ENCODE data around the gene WHRN. TPM values are rescaled to one million over a fixed set of nuclear protein-coding genes. Genes with fewer than 3 reads are reported as not detected.

Gene WHRN
- total RNA-seq, 1 experiment from 2014 or later: 1.4 TPM

GRCh38 chr9:114475412-114476135 is 29.7 kb downstream of the WHRN start:
- DNase-seq: no peak
- H3K4me1 Mint-ChIP-seq (ENCODE audit: low read depth, unreplicated experiment): no peaks in the 10 kb centered on the region
- TF ChIP-seq CTCF (IDR thresholded peaks at IDR 0.05; ENCODE audit: insufficient read depth in 1 of 2, low read depth in 1 of 2, low read length in 1 of 2, severe bottlenecking in 1 of 2, unreplicated experiment in 1 of 2): no peak
- ChIA-PET CTCF (no interaction called here), POLR2A (no interaction called here)
- H3K9me3 Mint-ChIP-seq (ENCODE audit: unreplicated experiment): no peaks in the 10 kb centered on the region
- Histone ChIP-seq H3K9me3 (no peaks in the 10 kb centered on the region), H3K4me3 (ENCODE audit: low read depth, low read length) (no peak overlapping the region), H3K27me3 (replicated peaks; ENCODE audit: control insufficient read depth, insufficient read depth, low read length) (no peaks in the 10 kb centered on the region; the same call in 1 of the 2 replicates), H3K36me3 (ENCODE audit: control insufficient read depth, insufficient read depth, low read length) (no peaks in the 10 kb centered on the region), H3K4me1 (no peaks in the 10 kb centered on the region)
- H3K36me3 Mint-ChIP-seq (ENCODE audit: insufficient read depth, unreplicated experiment): no peaks in the 10 kb centered on the region
- peaks cover 5% of the 10 kb centered on the region for H3K27me3 Mint-ChIP-seq (ENCODE audit: insufficient read depth, unreplicated experiment)
- H3K4me3 Mint-ChIP-seq (ENCODE audit: unreplicated experiment): no peak overlapping the region
- no peak overlapping the region for H3K27ac Mint-ChIP-seq (ENCODE audit: unreplicated experiment)
- no TSS peak for BruUV-seq (replicated peaks)
- intact Hi-C loops (cut with micrococcal nuclease; ENCODE audit: unreplicated experiment): no loop called here

GRCh38 chr9:114474425-114474824 is 30.8 kb downstream of the WHRN start:
- Histone ChIP-seq H3K36me3 (ENCODE audit: control insufficient read depth, insufficient read depth, low read length) (no peaks in the 10 kb centered on the region), H3K27me3 (replicated peaks; ENCODE audit: control insufficient read depth, insufficient read depth, low read length) (no peaks in the 10 kb centered on the region; the same call in 1 of the 2 replicates), H3K4me3 (ENCODE audit: low read depth, low read length) (no peak overlapping the region), H3K4me1 (no peaks in the 10 kb centered on the region), H3K9me3 (no peaks in the 10 kb centered on the region)
- Mint-ChIP-seq H3K36me3 (ENCODE audit: insufficient read depth, unreplicated experiment) (no peaks in the 10 kb centered on the region), H3K27me3 (ENCODE audit: insufficient read depth, unreplicated experiment) (peaks cover 5% of the 10 kb centered on the region), H3K27ac (ENCODE audit: unreplicated experiment) (no peak overlapping the region), H3K4me3 (ENCODE audit: unreplicated experiment) (no peak overlapping the region), H3K9me3 (ENCODE audit: unreplicated experiment) (no peaks in the 10 kb centered on the region), H3K4me1 (ENCODE audit: low read depth, unreplicated experiment) (no peaks in the 10 kb centered on the region)
- no peak for DNase-seq
- intact Hi-C loops (cut with micrococcal nuclease; ENCODE audit: unreplicated experiment): no loop called here
- ChIA-PET CTCF (no interaction called here), POLR2A (interaction anchor here (0.5 kb wide), 1 partner anchor 596 kb away, joined by 3 read pairs; no protein-coding TSS in a partner anchor)
- BruUV-seq (replicated peaks): no TSS peak
- TF ChIP-seq CTCF (IDR thresholded peaks at IDR 0.05; ENCODE audit: insufficient read depth in 1 of 2, low read depth in 1 of 2, low read length in 1 of 2, severe bottlenecking in 1 of 2, unreplicated experiment in 1 of 2): no peak

GRCh38 chr9:114473447-114473801 is 31.8 kb downstream of the WHRN start:
- H3K4me3 ChIP-seq (ENCODE audit: low read depth, low read length): no peak overlapping the region
- no peak overlapping the region for H3K27ac Mint-ChIP-seq (ENCODE audit: unreplicated experiment)
- no peaks in the 10 kb centered on the region for H3K36me3 Mint-ChIP-seq (ENCODE audit: insufficient read depth, unreplicated experiment)
- no peak for DNase-seq
- H3K9me3 ChIP-seq: no peaks in the 10 kb centered on the region
- H3K4me3 Mint-ChIP-seq (ENCODE audit: unreplicated experiment): no peak overlapping the region
- TF ChIP-seq CTCF (IDR thresholded peaks at IDR 0.05; ENCODE audit: insufficient read depth in 1 of 2, low read depth in 1 of 2, low read length in 1 of 2, severe bottlenecking in 1 of 2, unreplicated experiment in 1 of 2): no peak
- H3K9me3 Mint-ChIP-seq (ENCODE audit: unreplicated experiment): no peaks in the 10 kb centered on the region
- ChIA-PET CTCF (no interaction called here), POLR2A (no interaction called here)
- peaks cover 5% of the 10 kb centered on the region for H3K27me3 Mint-ChIP-seq (ENCODE audit: insufficient read depth, unreplicated experiment)
- no peaks in the 10 kb centered on the region for H3K36me3 ChIP-seq (ENCODE audit: control insufficient read depth, insufficient read depth, low read length)
- intact Hi-C loops (cut with micrococcal nuclease; ENCODE audit: unreplicated experiment): no loop called here
- H3K27me3 ChIP-seq (replicated peaks; ENCODE audit: control insufficient read depth, insufficient read depth, low read length): no peaks in the 10 kb centered on the region; the same call in 1 of the 2 replicates
- H3K4me1 Mint-ChIP-seq (ENCODE audit: low read depth, unreplicated experiment): no peaks in the 10 kb centered on the region
- BruUV-seq (replicated peaks): no TSS peak
- H3K4me1 ChIP-seq: no peaks in the 10 kb centered on the region
